ENCODE measurements around the gene TRPV5.

The TRPV5 gene

DNA sequence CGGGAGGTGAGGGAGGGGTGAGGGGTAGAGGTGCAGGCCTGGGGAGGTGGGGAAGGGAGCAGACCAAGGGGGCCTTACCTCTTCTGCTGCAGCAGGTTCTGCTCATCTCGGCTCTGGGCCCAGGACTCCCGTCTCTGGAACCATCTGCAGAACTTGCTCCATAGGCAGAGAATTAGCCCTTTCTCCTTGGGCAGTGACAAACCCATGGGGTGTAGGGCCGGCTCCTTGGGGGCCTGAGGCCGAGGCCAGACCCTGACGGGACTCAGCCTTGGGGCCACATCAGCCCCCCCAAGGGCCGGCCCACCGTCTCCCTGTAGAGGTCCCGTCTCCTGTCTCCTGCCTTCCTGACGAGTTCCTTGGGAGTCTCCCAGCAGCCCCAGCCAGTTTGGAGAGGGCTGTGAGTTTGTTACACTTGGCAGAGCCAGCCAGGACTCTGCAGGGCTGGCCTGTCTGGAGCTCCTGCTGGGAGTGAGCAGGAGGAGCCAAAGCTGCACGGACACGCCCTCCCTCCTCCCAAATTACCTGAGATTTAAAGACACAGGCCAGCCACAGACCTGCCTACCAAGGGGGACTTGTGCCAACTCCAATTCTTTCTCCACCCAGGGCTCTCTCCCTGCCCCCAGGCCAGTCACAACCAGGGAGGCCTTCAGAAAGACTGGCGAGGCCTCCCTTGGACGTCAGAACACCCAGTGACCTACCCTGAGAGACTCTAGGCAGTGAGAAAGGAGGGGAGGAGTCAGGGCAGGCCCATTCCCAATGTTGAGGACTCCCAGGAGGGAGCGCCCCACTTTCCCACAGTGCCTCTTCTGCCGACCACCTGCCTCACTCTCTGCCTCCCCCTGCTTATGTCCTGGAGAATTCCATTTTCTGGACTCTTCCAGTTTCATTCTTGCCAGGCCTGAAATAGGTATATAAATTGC is 48.0 kb downstream of the TRPV5 start, which contains the start of gene TRPV6:
Gene TRPV6 (minus strand): TSS at position 435 of the 920 bp plus-strand sequence.
- no peak for DNase-seq

DNA sequence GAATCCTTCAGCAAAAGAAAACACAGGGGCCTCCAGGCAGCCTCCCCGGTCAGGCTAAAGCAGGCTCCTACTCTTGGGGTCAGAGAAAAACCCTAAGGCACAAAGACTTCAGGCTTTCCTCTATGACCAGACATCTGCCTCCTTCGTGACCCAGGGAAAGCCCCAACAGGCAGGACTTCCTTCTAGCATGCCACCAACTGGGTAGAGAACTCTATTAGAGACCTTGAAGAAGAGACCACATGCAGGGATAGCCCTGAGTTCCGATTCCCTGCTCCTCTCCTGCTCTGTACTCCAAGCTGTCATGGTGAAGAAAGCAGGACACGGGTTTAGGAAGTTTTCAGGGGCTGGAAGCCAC is 49.3 kb downstream of the TRPV5 start:
- peak; percentile 14 to 64 for DNase-seq

DNA sequence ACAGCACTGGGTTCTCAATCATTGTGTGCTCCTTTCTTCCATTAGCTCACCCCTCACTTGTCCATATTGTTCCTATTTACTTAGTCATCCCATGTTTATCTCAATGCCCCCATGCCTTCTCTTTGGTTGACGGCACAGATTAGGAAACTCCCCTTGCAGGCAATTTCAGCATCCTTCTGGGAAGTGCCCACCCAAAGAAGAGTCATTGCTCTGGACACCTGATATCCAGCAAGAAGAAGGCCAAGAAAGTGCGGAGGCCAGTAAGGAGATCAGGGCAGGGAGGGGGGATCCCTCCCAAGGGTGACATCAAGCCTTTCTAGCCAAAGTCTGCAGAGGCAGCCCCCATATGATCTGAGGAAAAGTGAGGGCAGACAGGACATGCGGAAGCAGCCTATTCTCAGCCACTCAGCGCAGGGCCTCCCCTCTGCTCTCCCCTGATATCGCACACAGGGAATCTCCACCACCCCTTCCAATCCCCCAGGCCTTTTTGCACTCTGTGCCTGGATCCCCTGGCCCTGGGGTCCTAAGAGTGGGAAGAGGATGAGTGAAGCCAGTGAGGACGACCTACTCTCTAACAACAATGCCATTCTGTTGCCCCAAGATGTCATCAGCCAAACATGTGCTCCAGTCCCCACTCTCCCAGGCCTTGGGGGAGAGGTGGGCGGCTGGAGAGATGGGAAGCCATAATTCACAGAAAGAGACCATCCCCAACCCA is 49.8 kb downstream of the TRPV5 start:
- no peak for DNase-seq

DNA sequence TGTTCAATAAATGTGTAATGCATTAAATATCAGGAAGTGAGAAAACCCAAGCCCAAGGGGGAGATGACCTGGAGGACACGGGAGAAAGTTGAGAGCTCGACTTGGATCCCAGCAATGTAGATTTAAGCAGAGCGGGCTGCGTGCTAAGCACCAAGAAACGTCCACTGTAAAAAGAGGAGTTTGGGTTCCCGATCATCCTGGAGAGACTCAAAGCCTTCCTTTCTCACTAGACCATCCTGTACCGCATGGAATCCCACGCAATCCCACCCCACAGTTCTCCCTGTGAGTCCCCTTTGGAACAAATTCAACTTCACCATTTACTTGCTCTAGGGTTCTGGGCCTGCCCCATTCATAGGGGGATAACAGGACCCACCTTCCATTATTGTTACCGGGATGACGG is 50.4 kb downstream of the TRPV5 start:
- no peak for DNase-seq

DNA sequence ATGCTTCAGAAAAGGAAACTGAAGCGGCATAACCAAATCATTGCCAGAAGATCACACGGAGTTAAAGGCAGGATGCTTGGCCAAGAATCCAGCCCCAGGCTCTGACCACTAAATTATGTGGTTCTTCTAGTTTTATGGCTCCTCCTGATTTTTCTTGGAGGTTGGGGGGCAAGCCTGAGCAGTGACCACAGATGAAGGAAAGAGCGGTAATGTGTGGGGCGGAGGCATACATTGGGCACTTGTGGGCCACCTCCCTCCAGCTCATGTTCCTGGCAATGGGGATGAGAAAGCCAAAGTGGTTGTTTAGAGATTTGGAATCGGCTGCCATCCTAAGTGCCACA is 51.2 kb downstream of the TRPV5 start:
- no peak for DNase-seq

DNA sequence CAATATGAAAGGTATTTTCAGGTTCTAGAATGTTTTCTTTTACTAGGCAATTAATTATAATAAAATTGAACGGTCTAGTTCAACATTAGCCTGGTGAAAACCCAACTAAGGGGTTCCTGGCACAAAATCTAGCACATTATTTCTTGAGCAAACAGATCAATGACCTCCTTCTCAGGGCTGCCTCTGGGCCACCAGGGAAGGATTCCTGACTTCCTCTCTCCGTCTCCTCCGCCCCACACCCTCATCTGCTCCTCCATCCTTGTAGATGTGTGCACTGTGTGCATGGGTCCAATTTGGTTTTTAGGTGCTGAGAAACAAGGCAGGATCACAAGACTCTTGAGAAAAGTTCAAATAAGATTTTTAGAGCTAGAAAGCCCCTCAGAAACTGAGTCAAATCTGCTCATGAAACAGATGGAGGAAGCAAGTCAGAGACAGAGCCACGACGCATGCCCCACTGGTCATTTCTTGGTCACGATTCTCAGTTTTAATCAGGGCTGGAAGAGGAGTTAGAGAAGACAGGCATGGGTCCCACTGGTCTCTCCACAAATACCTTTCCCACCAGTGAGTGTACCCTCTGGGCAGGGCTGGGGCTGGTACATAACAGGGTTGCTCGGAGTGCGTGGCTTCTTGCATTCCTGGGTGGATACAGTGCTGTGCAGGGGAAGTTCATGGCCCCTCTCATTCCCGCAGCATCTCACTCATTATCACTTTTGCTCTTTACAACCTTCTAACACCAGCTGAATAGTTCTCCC is 51.8 kb downstream of the TRPV5 start:
- no peak for DNase-seq

DNA sequence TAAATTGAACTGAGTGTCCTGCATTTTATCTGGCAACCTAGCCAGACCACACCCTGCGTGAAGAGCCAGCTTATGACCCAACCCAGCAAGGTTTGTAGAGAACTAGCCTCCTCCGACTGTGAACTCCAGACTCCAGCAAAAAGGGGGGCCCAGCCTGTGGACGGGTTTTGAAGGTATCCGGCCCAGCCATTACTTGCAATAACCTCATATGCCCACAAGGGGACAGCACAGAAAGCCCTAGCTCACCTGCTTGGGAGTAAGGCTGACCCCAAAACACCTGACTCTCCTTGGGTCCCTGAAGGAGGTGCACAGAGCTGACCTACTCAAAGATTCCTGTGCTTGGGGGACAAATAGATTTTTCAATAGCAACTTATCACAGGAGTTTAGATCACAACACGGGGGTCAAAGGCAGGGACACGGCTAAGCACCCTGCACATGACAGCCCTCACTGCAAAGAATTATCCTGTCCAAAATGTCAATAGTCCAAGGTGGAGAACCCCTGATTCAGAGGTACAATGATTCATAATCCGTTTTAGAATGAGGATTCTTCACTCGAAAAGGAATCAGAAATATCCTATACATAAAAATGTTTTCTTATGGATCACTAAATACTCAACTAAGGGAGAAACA is 52.6 kb downstream of the TRPV5 start:
- DNase-seq, result peak; percentile 49 to 52

DNA sequence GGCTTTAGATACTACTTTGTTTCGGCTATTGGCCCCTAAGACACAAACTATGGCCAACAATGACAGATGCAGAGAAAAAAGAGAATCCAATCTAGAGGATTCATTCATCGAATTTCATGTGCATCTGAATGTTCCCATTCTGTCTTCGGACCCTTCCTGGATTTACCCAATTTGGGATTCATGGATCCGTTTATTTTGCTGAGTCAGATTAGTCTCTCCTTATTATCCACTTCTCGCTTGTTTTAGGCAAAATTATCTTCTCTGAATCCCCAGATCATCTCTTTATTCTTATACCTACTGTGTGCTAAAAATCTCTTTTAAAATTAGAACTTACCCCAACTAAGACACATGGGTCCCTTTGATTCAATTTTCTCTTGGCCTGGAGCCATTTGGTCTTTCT is 54.5 kb downstream of the TRPV5 start:
- no peak for DNase-seq

DNA sequence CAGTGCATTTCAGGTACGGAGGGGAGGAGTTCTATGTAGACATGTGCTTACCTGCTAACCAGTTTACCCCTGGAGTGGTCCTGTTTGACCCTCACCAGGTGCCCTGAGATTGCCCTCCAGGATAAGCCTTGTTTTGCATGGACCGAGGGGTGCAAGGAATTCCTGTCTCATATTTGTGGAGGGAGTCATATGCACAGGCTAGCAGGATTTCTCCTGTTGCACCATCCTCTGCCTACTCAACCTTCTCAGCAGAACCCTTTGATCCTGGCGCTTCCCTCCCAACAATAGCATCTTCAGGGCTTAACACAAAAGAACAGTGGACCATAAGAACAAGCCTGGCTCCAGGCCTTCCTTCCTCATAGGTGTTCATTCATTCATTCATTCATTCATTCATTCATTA is 55.2 kb downstream of the TRPV5 start:
- DNase-seq, result no peak

DNA sequence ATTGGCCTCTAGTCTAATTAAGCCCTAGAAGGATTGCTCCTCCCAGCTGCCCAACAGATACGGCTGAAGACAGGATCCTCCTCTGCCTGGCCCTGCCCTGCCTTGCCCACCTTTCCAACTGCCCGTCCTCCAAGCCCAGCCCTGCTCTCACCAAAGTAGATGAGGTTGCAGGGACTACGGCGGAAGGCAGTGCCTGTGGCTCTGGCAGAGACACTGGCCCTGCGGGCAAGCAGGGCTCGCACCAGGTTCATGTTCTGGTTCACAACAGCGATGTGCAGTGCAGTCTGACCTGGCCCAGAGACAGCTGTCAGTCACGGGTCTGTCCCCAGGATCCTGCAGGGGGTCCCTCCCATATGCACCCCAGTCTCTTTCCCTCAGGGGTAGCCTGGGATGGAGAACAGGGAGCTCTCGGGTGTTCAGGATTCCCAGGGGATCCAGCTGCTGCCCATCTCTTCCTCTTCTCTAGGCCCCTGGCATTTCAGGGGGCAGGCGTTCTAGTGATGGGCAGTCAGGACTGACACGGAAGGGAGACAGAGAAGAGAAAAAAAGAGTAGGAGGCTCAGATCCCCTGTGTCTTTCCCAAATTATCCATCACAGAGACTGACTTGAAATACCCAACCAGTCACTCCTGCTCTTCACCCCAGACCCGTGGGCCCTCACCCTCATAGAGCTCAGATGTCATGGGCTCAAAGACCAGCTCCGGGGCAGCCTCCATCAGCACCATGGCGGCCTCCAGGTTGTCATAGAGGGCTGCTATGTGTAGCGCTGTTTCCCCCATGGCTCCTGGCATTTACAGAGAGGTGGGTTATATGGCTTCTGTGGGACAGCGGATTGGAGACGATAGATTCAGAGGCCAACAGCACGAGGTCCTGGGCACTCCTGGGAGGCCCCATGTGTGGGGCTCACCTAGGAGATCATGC is 56.3 kb downstream of the TRPV5 start:
- DNase-seq, result no peak

DNA sequence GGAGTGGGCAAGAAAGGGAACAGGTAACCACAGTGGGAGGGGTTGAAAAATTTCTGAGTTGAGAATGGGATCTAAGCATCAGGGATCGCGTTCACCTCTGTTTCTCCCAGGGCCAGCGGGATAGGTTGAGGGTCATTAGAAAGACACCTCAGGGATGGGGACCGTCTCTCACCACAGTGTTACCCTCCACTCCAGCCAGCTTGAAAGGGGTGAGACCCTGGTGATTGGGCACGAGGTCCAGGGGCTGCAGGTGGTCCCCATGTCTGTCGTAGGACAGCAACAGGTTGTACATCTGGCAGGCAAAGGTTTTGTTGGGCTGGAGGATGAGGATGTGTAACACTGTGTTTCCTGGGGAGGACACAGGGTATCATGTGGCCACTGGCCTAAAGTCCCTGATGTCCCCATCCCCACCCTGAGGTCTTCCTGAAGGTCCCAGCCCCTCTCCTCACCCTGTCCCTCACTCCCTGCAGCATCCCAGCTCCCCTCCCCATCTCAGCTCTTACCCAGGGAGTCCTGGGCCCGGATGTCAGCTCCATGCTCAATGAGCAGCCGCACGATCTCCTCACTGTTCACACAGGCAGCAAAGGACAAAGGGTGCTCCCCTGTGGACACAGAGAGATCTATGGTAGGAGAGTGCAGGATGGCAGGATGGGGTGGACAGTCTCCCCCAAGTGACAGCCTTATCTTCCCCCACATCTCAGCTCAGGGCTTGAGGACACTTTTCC is 57.1 kb downstream of the TRPV5 start:
- DNase-seq, result no peak

DNA sequence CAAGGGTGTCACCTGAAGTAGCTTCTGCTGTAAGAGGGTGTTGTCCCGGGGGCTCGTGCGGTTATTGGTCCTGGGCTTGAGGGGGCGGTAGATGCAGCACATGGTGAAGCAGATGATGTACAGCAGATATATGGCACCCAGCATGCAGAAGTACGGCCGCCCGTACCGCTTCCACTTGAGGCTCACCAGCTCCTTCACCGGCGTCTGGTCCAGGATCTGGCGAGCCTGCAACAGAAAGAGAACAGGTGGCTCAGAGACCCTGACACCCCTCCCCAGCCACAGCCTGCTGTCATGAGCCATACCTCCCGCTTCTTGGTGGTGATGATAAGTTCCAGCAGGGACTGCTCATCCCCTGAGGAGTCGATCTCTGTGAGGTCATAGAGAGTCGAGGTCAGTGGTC is 58.1 kb downstream of the TRPV5 start:
- DNase-seq, result no peak

DNA sequence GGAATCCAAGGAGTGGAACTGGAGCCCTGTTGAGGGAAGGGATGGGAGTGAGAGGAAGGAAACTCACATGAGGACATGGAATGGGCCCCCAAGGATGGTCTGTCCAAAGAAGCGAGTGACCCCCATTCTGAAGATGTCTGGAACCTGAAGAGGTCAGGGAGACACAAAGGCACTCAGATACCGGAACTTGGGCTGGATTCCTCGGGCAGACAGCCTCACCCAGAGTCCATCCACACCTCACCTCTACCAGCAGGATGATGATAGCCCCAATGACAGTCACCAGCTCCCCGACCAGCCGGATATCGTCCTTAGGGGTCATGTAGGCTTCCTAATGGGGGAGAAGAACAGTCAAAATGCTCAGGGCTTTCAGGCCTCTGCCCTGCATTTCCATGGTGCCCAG is 58.7 kb downstream of the TRPV5 start:
- DNase-seq, result no peak

DNA sequence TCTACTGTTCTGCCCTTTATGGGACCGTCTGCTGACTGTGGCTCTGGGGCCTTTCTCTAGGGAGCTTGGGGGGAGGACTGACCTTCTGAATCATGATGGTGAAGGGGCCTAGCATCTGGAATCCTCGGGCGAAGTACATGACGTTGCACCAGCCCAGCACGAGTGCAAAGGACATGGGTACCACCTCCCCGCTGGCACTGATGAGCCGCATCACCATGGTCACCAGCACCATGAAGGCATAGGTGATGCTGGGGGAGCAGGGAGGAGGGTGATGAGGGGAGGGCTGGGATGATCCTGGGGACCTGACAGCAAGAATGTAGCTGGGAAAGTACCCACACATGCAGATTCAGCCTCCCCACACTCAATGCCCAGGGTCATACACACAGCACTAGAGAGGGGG is 59.1 kb downstream of the TRPV5 start:
- DNase-seq, result no peak

DNA sequence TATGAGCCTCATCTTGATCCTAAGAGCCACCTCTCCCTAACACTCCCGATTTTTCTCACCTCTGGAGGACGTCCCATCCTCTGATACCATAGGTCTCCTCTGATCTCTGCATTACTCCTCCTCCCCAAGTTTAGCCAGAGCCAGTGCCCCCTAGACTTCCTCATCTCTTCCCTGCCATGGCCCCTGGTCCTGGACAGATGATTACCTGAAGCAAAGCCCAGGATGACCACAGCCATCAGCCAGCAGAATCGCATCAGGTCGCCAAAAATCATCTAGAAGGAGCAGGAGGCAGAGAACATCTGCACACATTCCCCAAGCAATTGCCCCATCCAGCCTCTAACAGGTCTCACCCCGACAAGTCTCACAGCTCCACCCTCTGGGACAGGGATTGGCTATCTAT is 59.7 kb downstream of the TRPV5 start:
- DNase-seq, result no peak

DNA sequence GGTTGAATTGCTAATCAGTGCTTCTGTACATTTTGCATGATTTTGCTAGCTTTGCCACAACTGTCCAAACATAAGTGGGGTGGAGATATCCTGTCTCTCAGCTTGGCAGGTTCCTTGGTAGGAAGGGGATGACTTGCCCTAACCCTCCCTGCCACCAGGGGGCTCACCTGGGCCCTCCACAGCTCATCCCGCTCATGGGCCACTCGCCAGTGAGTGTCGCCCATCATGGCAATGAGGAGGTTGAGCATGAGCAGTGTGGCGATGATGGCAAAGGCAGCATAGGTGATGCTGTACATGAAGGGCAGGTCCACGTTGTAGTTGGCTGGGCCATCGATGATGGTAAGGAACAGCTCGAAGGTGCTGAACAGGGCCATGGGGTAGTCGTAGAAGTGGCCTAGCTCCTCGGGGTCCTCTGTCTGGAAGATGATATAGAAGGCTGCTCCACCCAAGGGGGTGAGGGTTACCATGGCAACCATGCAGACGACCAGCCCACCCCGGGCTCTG is 60.2 kb downstream of the TRPV5 start:
- DNase-seq, result peak in 1 of 2 donors; percentile 28

DNA sequence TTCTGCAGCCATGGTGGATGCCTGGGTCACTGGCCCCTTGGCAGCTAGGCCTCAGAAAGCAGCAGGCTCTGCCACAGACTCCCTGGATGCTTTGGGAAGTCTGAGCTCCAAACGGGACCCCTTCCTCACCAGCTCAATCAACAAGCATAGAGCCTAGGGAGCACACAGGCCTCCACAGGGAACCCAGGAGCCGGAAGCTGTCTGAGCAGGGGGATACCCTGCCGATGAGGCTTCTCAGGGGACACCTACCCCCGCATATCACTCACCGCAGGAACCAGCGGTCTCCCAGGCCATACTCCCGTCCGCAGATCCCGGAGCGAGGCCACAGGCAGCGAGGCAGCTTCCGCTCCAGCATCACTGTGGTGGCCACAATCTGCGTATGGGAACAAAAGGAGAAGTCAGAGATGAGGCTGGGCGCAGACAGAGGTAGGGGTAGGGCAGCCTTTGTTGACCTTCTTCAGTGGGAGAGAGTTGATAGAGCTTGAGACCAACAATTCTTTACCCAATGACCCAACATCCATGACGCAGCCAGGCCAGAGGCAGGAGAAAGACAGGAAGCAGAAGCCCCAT is 61.4 kb downstream of the TRPV5 start:
- no peak for DNase-seq

DNA sequence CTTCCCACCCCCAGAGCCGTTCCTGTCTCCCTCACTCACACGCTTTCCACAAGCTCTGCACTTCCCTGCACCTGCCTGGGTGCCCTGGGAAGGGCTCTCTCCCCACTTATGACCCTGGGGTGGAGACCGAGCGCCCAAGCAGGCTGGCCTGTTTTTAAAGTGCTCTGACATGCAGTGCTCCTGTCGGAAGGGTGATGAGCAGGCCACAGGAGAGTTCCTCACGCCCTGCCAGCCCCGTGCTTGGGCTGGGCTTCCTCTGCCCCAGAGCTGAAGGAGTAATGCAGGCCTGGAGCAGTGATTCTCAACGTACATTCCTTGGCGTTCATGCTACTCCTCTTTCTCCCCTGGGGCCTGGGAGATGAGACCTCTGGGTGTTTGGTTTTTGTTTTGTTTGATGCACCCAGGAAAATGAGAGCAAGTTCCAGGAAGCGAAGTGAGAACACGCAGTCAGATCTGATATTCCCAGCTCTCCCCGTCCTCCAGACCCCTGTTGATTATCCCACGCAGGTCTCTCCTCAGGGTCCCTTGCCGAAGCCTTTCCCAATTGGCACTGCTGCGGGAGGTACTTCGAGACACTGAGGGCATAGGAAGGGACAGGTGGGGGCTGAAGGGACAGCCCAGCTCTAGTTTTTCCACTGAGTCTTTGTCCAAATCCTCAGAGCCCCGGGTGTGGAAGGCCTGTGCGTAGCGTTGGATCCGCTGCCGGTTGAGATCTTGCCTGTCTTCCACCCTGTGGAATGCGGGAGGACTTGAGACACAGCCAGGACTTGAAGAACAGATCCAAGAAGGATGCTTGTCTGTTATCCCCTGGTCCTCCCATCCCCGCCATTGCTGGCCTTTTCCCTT is 62.1 kb downstream of the TRPV5 start:
- no peak for DNase-seq

DNA sequence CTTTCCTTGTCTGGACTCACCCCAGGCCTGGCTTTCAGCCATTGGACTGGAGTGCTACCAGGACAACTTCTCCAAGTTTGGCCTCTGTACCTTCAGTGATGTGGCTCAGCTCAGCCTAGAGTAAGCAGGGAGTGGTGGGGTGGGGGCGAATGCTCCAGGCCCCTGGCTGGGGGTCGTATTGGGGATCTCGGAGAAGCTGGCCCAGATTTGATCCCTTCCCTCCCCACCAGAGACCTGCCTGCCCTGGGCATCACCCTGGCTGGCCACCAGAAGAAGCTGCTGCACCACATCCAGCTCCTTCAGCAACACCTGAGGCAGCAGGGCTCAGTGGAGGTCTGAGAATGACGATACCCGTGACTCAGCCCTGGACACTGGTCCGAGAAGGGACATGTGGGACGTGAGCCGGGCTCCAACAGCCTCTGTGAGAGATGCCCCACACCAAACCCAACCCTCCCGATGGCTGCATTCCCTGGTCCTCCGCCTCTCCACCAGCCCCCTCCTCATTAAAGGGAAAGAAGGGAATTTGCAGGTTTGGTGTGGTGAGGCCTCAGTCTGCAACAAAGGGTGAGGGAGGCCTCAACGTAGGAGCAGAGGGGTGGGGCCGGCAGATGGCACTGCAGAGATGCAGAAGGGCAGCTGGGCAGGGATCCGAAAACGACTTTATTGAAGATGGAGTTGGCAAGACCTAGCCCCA is 62.8 kb downstream of the TRPV5 start:
- no peak for DNase-seq

Measured in inflammatory macrophage (primary cell).